H9 (cell line): ENCODE results near the gene CYP4F2. TPM values are rescaled to one million over a fixed set of nuclear protein-coding genes. Genes with fewer than 3 reads are reported as not detected.
"Not testable (repeated sequence)": the region's sequence is repeated elsewhere in the genome, so short reads cannot be mapped to it uniquely, and the experiment has no call there.

ENCODE experiments used
- DNase-seq: peaks from one replicate; pipeline ENCODE4 v3.0.0-alpha.2; 2017
- H2AFZ ChIP-seq: one replicate; pipeline ENCODE4 v1.6.1; 2013; ENCODE audit warnings: mild to moderate bottlenecking, low read length, control low read depth, moderate library complexity
- H2AK5ac ChIP-seq: 2 replicates; pipeline ENCODE4 v1.6.1; 2013; ENCODE audit warnings: low read length, control low read depth, mixed read lengths; ENCODE audit not compliant: insufficient read length
- H2BK120ac ChIP-seq: one replicate; pipeline ENCODE4 v1.6.1; 2013; ENCODE audit warnings: low read depth, mild to moderate bottlenecking, low read length, control low read depth, inconsistent platforms; ENCODE audit not compliant: poor library complexity, severe bottlenecking
- H2BK12ac ChIP-seq: 2 replicates; pipeline ENCODE4 v1.6.1; 2013; ENCODE audit warnings: low read length, control low read depth, mixed read lengths, low read depth; ENCODE audit not compliant: insufficient read length
- H2BK15ac ChIP-seq: 2 replicates; pipeline ENCODE4 v1.6.1; 2013; ENCODE audit warnings: low read depth, low read length, control low read depth
- H2BK20ac ChIP-seq: one replicate; pipeline ENCODE4 v1.6.1; 2013; ENCODE audit warnings: low read depth, mild to moderate bottlenecking, low read length, control low read depth, inconsistent platforms; ENCODE audit not compliant: poor library complexity, severe bottlenecking
- H2BK5ac ChIP-seq: 2 replicates; pipeline ENCODE4 v1.6.1; 2013; ENCODE audit warnings: low read length, control low read depth, mixed read lengths; ENCODE audit not compliant: insufficient read length
- H3K14ac ChIP-seq: 2 replicates; pipeline ENCODE4 v1.6.1; 2013; ENCODE audit warnings: low read length, control low read depth; ENCODE audit not compliant: insufficient read depth
- H3K18ac ChIP-seq: 2 replicates; pipeline ENCODE4 v1.6.1; 2013; ENCODE audit warnings: low read depth, mild to moderate bottlenecking, mixed read lengths, low read length, control low read depth; ENCODE audit not compliant: insufficient read length
- H3K23ac ChIP-seq: 2 replicates; pipeline ENCODE4 v1.6.1; 2013; ENCODE audit warnings: low read length, control low read depth, mixed read lengths, low read depth; ENCODE audit not compliant: insufficient read length
- H3K23me2 ChIP-seq: 2 replicates; pipeline ENCODE4 v1.6.1; 2013; ENCODE audit warnings: low read depth, mild to moderate bottlenecking, mixed read lengths, low read length, control low read depth; ENCODE audit not compliant: insufficient read length, poor library complexity, severe bottlenecking
- H3K27ac ChIP-seq: 2 replicates; pipeline ENCODE4 v1.5.1; 2013; ENCODE audit warnings: low read length, control low read depth, mixed read lengths, low read depth; ENCODE audit not compliant: insufficient read length
- H3K27me3 ChIP-seq: 2 replicates; pipeline ENCODE4 v1.6.1; 2013; ENCODE audit warnings: low read length, control low read depth, inconsistent platforms; ENCODE audit not compliant: insufficient read depth
- H3K4ac ChIP-seq: 2 replicates; pipeline ENCODE4 v1.6.1; 2013; ENCODE audit warnings: low read depth, mild to moderate bottlenecking, control low read depth, inconsistent platforms, low read length, moderate library complexity
- H3K4me1 ChIP-seq: 2 replicates; pipeline ENCODE4 v1.6.1; 2013; ENCODE audit warnings: low read length, control low read depth, inconsistent platforms; ENCODE audit not compliant: insufficient read depth
- H3K4me2 ChIP-seq: 2 replicates; pipeline ENCODE4 v1.6.1; 2013; ENCODE audit warnings: low read length, control low read depth, mixed read lengths; ENCODE audit not compliant: insufficient read length, insufficient read depth
- H3K56ac ChIP-seq: 2 replicates; pipeline ENCODE4 v1.6.1; 2013; ENCODE audit warnings: low read depth, mild to moderate bottlenecking, mixed read lengths, low read length, control low read depth; ENCODE audit not compliant: insufficient read length
- H3K79me1 ChIP-seq: 2 replicates; pipeline ENCODE4 v1.6.1; 2013; ENCODE audit warnings: low read depth, mild to moderate bottlenecking, moderate library complexity, low read length, control low read depth, inconsistent platforms; ENCODE audit not compliant: insufficient read depth, poor library complexity, severe bottlenecking
- H3K79me2 ChIP-seq: 2 replicates; pipeline ENCODE4 v1.6.1; 2013; ENCODE audit warnings: low read length, control low read depth, inconsistent platforms; ENCODE audit not compliant: insufficient read depth
- H3K9ac ChIP-seq: 2 replicates; pipeline ENCODE4 v1.6.1; 2013; ENCODE audit warnings: low read length, control low read depth, mixed read lengths; ENCODE audit not compliant: insufficient read length; ENCODE audit errors: extremely low read depth
- H3K9me3 ChIP-seq: one replicate; pipeline ENCODE4 v1.6.1; 2013; ENCODE audit warnings: low read depth, low read length, inconsistent platforms; ENCODE audit not compliant: control insufficient read depth
- H3T11ph ChIP-seq: one replicate; pipeline ENCODE4 v1.6.1; 2013; ENCODE audit warnings: mild to moderate bottlenecking, low read length, control low read depth, inconsistent platforms
- H4K20me1 ChIP-seq: one replicate; pipeline ENCODE4 v1.6.1; 2013; ENCODE audit not compliant: control insufficient read depth, insufficient read length, insufficient read depth
- H4K5ac ChIP-seq: 2 replicates; pipeline ENCODE4 v1.6.1; 2013; ENCODE audit warnings: low read depth, mild to moderate bottlenecking, mixed read lengths, low read length, control low read depth; ENCODE audit not compliant: insufficient read length
- H4K8ac ChIP-seq: replicated peaks from 2 replicates; pipeline ENCODE4 v1.6.1; 2013; ENCODE audit warnings: low read length, control low read depth, mixed read lengths, low read depth; ENCODE audit not compliant: insufficient read length
- H4K91ac ChIP-seq: 2 replicates; pipeline ENCODE4 v1.6.1; 2013; ENCODE audit warnings: low read depth, mild to moderate bottlenecking, moderate library complexity, mixed read lengths, low read length, control low read depth; ENCODE audit not compliant: insufficient read length
- H3K27ac Mint-ChIP-seq, 3 experiments: 2 replicates in 2 of 3; 3 replicates in 1 of 3; pipeline ENCODE4 v1.8.0; 2020 to 2021; ENCODE audit warnings: mixed read lengths in 3 of 3, mild to moderate bottlenecking in 1 of 3, moderate library complexity in 1 of 3
- H3K27me3 Mint-ChIP-seq: 2 replicates; pipeline ENCODE4 v1.8.0; 2021; ENCODE audit warnings: low read depth, mild to moderate bottlenecking, moderate library complexity, mixed read lengths
- H3K36me3 Mint-ChIP-seq, 3 experiments: 2 replicates in 2 of 3; 3 replicates in 1 of 3; pipeline ENCODE4 v1.8.0; 2020 to 2021; ENCODE audit warnings: low read depth in 3 of 3, mixed read lengths in 3 of 3; ENCODE audit not compliant: insufficient read depth in 1 of 3
- H3K4me1 Mint-ChIP-seq, 2 experiments: 2 replicates each; pipeline ENCODE4 v1.8.0; 2020; ENCODE audit warnings: mixed read lengths in 2 of 2
- H3K4me3 Mint-ChIP-seq, 2 experiments: 2 replicates in 1 of 2; 3 replicates in 1 of 2; pipeline ENCODE4 v1.8.0; 2020 to 2021; ENCODE audit warnings: mild to moderate bottlenecking in 2 of 2, mixed read lengths in 2 of 2, moderate library complexity in 1 of 2
- H3K9me3 Mint-ChIP-seq, 2 experiments: 2 replicates in 1 of 2; 3 replicates in 1 of 2; pipeline ENCODE4 v1.8.0; 2020; ENCODE audit warnings: mild to moderate bottlenecking in 2 of 2, mixed read lengths in 2 of 2, moderate library complexity in 1 of 2
- WGBS: extraction: QIAGEN DNeasy Blood & Tissue Kit; methylation state at CpG from one replicate; pipeline ENCODE4 v1.1.7; 2013; ENCODE audit warnings: missing lambda C conversion rate, low lambda C conversion rate, mixed read lengths; ENCODE audit not compliant: insufficient read length; ENCODE audit errors: extremely low coverage; 5-methylcytosine and 5-hydroxymethylcytosine counted together
- total RNA-seq: library from RNA; stranded (reverse); gene quantifications from 2 replicates; pipeline ENCODE4 v1.2.1, GENCODE V29; 2021
- TF ChIP-seq, protein P1 (sequence below): fragments of 200-600 bp; sonication (generic); conservative IDR thresholded peaks from 3 replicates; pipeline ENCODE4 v1.8.0; 2021; ENCODE audit warnings: antibody characterized with exemption, mild to moderate bottlenecking

CYP4F2 gene
- total RNA-seq, 1 experiment from 2014 or later: not detected

DNA sequence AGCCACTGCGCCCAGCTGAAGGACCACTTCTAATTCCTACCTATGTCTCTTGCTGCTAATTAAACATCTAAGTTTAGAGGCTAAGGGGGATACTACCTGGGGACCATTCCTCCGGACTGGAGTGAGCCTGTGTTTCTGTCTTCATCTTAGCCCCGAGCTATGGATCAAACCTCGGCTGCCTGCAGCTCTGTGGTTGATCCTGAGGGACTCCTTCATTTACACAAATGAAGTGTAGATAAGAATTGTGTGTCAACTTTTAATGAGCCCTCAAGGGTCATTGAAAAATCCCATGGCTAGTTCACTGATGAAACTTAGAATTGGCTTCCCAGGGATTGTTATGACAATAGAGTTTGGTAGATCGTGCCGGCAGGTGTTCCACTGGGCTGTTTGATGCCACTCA lies 51.0 kb downstream of the CYP4F2 start:
- H4K5ac ChIP-seq: no peak overlapping the region
- no peaks in the 10 kb centered on the region for H3K79me1 ChIP-seq
- Mint-ChIP-seq H3K4me3 (no peak overlapping the region), H3K36me3 (peaks cover 18 to 34% (median 19%) of the 10 kb centered on the region in 3 experiments), H3K27me3 (peaks cover 3% of the 10 kb centered on the region; the same call in 1 of the 2 replicates), H3K4me1 (no peaks in the 10 kb centered on the region), H3K27ac (no peak overlapping the region), H3K9me3 (peaks cover 89 to 91% of the 10 kb centered on the region in 2 experiments)
- no peaks in the 10 kb centered on the region for H3K79me2 ChIP-seq
- H2AK5ac ChIP-seq: no peak overlapping the region
- no peak overlapping the region for H2BK20ac ChIP-seq
- no peak overlapping the region for H4K91ac ChIP-seq
- H2BK5ac ChIP-seq: no peak overlapping the region
- no peaks in the 10 kb centered on the region for H4K20me1 ChIP-seq
- TF ChIP-seq, protein P1, sequence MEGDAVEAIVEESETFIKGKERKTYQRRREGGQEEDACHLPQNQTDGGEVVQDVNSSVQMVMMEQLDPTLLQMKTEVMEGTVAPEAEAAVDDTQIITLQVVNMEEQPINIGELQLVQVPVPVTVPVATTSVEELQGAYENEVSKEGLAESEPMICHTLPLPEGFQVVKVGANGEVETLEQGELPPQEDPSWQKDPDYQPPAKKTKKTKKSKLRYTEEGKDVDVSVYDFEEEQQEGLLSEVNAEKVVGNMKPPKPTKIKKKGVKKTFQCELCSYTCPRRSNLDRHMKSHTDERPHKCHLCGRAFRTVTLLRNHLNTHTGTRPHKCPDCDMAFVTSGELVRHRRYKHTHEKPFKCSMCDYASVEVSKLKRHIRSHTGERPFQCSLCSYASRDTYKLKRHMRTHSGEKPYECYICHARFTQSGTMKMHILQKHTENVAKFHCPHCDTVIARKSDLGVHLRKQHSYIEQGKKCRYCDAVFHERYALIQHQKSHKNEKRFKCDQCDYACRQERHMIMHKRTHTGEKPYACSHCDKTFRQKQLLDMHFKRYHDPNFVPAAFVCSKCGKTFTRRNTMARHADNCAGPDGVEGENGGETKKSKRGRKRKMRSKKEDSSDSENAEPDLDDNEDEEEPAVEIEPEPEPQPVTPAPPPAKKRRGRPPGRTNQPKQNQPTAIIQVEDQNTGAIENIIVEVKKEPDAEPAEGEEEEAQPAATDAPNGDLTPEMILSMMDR: no peak
- no peak overlapping the region for H2BK120ac ChIP-seq
- H3K9me3 ChIP-seq: peaks cover 99% of the 10 kb centered on the region
- H3K9ac ChIP-seq: no peak overlapping the region
- no peak overlapping the region for H3K14ac ChIP-seq
- no peak for DNase-seq
- no peak overlapping the region for H2BK15ac ChIP-seq
- no peak overlapping the region for H3K4me2 ChIP-seq
- no peak overlapping the region for H3K18ac ChIP-seq
- H2BK12ac ChIP-seq: no peak overlapping the region
- no peaks in the 10 kb centered on the region for H3K27me3 ChIP-seq
- no CpG with 5 or more reads among the region's 6 CpGs for WGBS
- H2AFZ ChIP-seq: no peak overlapping the region
- no peak overlapping the region for H3K23ac ChIP-seq
- no peak overlapping the region for H4K8ac ChIP-seq
- H3K23me2 ChIP-seq: no peaks in the 10 kb centered on the region
- H3K4me1 ChIP-seq: no peaks in the 10 kb centered on the region
- H3K56ac ChIP-seq: no peak overlapping the region
- no peak overlapping the region for H3K27ac ChIP-seq
- no peak overlapping the region for H3T11ph ChIP-seq
- H3K4ac ChIP-seq: no peak overlapping the region

DNA sequence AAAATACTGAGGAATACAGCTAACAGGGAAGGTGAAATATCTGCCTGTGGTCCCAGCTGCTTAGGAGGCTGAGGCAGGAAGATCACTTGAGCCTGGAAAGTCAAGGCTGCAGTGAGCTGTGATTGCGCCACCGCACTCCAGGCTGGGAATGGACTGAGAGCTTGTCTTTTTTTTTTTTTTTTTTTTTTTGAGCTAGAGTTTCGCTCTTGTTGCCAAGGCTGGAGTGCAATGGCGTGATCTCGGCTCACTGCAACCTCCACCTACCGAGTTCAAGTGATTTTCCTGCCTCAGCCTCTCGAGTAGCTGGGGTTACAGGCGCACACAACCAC lies 54.0 kb downstream of the CYP4F2 start:
- not testable (repeated sequence) for H3K4me1 ChIP-seq, H3K79me1 ChIP-seq, H3K4me3 Mint-ChIP-seq, H2AK5ac ChIP-seq, H2AFZ ChIP-seq, H3T11ph ChIP-seq, H4K91ac ChIP-seq, H3K27ac Mint-ChIP-seq, H3K23me2 ChIP-seq, H3K27me3 ChIP-seq, DNase-seq, H3K4ac ChIP-seq, H3K9ac ChIP-seq, H3K4me1 Mint-ChIP-seq, H2BK12ac ChIP-seq, H2BK120ac ChIP-seq, H3K23ac ChIP-seq, H3K18ac ChIP-seq, H3K14ac ChIP-seq, H3K27ac ChIP-seq, H3K4me2 ChIP-seq, H3K79me2 ChIP-seq, H3K27me3 Mint-ChIP-seq, H3K56ac ChIP-seq, H4K5ac ChIP-seq, H4K8ac ChIP-seq, H2BK20ac ChIP-seq, H2BK15ac ChIP-seq, H2BK5ac ChIP-seq, H4K20me1 ChIP-seq
- no CpG with 5 or more reads among the region's 8 CpGs for WGBS
- Mint-ChIP-seq H3K9me3 (peaks cover 86 to 90% of the 10 kb centered on the region in 2 experiments), H3K36me3 (peaks cover 18 to 41% (median 22%) of the 10 kb centered on the region in 3 experiments)
- peaks cover 87% of the 10 kb centered on the region for H3K9me3 ChIP-seq
